Thyroid gland (tissue), 4 donors: ENCODE data around the gene COL17A1. TPM values are rescaled to one million over a fixed set of nuclear protein-coding genes. Genes with fewer than 3 reads are reported as not detected.
A peak's percentile ranks its signal among the peaks of the same experiment; 100 is the strongest.

Source experiments
- DNase-seq, 2 donors: peaks; one replicate each; pipeline ENCODE4 v3.0.0-alpha.2; 2019
- H3K27ac ChIP-seq, 3 donors: fragments of 200-600 bp; sonication (generic); 1 replicate in 2 of 3; 2 replicates in 1 of 3; pipeline ENCODE4 v1.5.1; 2016 to 2019; ENCODE audit warnings: mild to moderate bottlenecking in 1 of 3, moderate library complexity in 1 of 3
- H3K27me3 ChIP-seq: fragments of 200-600 bp; sonication (generic); one replicate; pipeline ENCODE4 v1.5.1; 2019
- H3K36me3 ChIP-seq, 2 donors: fragments of 200-600 bp; sonication (generic); one replicate each; pipeline ENCODE4 v1.5.1; 2016 to 2019
- H3K4me1 ChIP-seq, 2 donors: fragments of 200-600 bp; sonication (generic); one replicate each; pipeline ENCODE4 v1.5.1; 2017 to 2019
- H3K4me3 ChIP-seq, 3 donors: fragments of 200-600 bp; sonication (generic); replicated peaks in 1 of 3; 1 replicate in 2 of 3; 2 replicates in 1 of 3; pipeline ENCODE4 v1.5.1; 2016; ENCODE audit warnings: mild to moderate bottlenecking in 1 of 3
- H3K9me3 ChIP-seq: fragments of 200-600 bp; sonication (generic); one replicate; pipeline ENCODE4 v1.5.1; 2017
- POLR2A ChIP-seq, 2 donors: fragments of 450-650 bp; IDR thresholded peaks; one replicate each; pipeline ENCODE4 v1.6.1; 2017; ENCODE audit warnings: antibody characterized with exemption in 2 of 2, mild to moderate bottlenecking in 2 of 2, moderate library complexity in 1 of 2
- WGBS, 2 donors: methylation state at CpG; one replicate each; pipeline ENCODE4 v1.1.5; 2017; 5-methylcytosine and 5-hydroxymethylcytosine counted together
- intact Hi-C: fragments of 100-400 bp; cut with DNase I; formaldehyde crosslinking; loops from one replicate; pipeline ENCODE4 v1.15.1; 2023
- total RNA-seq, 4 donors: library from RNA; depleted of rRNA; stranded (reverse); fragments of >200 nt; gene quantifications; one replicate each; pipeline ENCODE4 v1.2.3, GENCODE V29; 2016
- TF ChIP-seq, protein P1 (sequence below), 6 experiments: fragments of 200-600 bp in 3 of 6; fragments of 450-650 bp in 3 of 6; sonication (generic) in 3 of 6; IDR thresholded peaks; one replicate each; pipeline ENCODE4 v1.5.1; 2016 to 2019; ENCODE audit warnings: antibody characterized with exemption in 6 of 6, mild to moderate bottlenecking in 2 of 6, inconsistent platforms in 1 of 6, moderate library complexity in 1 of 6

Gene COL17A1
- total RNA-seq, 4 donors from 2014 or later: 0.49 to 10.2 (median 2.3) TPM

DNA sequence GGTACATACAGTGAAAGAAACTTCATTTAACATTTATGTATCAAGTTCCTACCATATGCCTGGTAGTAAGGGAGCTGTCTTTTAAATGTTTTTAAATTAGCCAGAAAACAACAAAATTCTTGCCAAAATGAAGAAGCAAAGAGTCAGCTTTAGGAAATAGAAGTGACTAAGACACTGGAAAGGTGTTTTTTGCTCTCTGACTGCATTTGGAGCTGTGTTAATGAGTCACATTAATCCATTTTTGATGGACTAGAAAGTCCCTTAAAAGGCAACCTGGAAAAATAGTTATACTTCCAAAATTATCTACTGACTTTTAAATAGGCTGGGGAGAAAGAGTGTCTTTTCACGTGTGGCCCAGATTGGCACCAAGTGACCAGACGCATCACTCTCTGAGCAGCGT, 3.9 kb upstream of the COL17A1 start:
- WGBS, 2 donors: 83 to 89% methylated on average over 3 of the region's 3 CpGs
- Histone ChIP-seq H3K4me1 (peaks cover 12 to 16% of the 10 kb centered on the region in 2 donors), H3K27ac (no peak overlapping the region), H3K27me3 (no peaks in the 10 kb centered on the region), H3K4me3 (no peak overlapping the region), H3K9me3 (no peaks in the 10 kb centered on the region), H3K36me3 (no peaks in the 10 kb centered on the region)
- DNase-seq: no peak
- TF ChIP-seq, protein P1, sequence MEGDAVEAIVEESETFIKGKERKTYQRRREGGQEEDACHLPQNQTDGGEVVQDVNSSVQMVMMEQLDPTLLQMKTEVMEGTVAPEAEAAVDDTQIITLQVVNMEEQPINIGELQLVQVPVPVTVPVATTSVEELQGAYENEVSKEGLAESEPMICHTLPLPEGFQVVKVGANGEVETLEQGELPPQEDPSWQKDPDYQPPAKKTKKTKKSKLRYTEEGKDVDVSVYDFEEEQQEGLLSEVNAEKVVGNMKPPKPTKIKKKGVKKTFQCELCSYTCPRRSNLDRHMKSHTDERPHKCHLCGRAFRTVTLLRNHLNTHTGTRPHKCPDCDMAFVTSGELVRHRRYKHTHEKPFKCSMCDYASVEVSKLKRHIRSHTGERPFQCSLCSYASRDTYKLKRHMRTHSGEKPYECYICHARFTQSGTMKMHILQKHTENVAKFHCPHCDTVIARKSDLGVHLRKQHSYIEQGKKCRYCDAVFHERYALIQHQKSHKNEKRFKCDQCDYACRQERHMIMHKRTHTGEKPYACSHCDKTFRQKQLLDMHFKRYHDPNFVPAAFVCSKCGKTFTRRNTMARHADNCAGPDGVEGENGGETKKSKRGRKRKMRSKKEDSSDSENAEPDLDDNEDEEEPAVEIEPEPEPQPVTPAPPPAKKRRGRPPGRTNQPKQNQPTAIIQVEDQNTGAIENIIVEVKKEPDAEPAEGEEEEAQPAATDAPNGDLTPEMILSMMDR (IDR thresholded peaks at IDR 0.05): no peak
- no peak for TF ChIP-seq POLR2A (IDR thresholded peaks at IDR 0.05)
- intact Hi-C loops: no loop called here

GRCh38 chr10:104088239-104088638, 2.6 kb upstream of the COL17A1 start:
- Histone ChIP-seq H3K27me3 (no peaks in the 10 kb centered on the region), H3K27ac (no peak overlapping the region), H3K4me1 (peaks cover 20 to 30% of the 10 kb centered on the region in 2 donors), H3K36me3 (no peaks in the 10 kb centered on the region), H3K4me3 (no peak overlapping the region), H3K9me3 (no peaks in the 10 kb centered on the region)
- intact Hi-C loops: no loop called here
- no peak for DNase-seq
- no peak for TF ChIP-seq POLR2A (IDR thresholded peaks at IDR 0.05)
- TF ChIP-seq, protein P1 (IDR thresholded peaks at IDR 0.05): no peak
- WGBS, 2 donors: 89 to 90% methylated on average over 5 of the region's 5 CpGs

DNA sequence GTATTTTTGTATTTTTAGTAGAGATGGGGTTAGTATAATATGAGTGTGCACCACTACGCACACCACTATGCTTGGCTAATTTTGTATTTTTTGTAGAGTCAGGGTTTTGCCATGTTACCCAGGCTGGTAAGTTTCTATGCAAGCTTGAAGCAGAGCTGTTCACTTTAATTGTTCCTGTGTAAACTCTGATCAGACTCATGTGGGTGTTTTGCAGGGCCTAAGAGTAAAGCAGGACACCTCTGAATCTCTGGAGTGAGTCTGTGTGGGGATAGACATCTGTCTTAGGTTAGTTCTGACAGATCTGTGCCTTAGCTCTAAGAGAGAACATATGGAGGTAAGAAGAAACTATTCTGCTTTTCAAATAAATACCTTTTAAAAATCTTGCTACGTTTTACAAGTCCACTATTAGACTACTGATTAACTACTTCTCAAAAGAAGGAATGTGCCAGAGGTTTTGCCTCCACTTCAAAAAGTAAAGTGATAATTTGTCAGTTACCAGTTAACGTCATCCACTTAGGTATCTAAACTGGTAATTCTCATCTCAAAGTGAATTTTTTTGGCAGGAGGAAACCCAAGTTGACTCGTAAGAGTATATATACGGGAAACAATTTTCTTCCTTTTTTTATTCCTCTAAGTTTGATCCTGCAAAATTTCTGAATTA, 1.1 kb downstream of the COL17A1 start:
- intact Hi-C loops: no loop called here
- peak overlapping the region; percentile 17 to 60 (median 58) for H3K27ac ChIP-seq
- WGBS, 2 donors: 53 to 56% methylated on average over 5 of the region's 5 CpGs
- TF ChIP-seq, protein P1 (IDR thresholded peaks at IDR 0.05): no peak
- TF ChIP-seq POLR2A (IDR thresholded peaks at IDR 0.05): no peak
- H3K9me3 ChIP-seq: no peaks in the 10 kb centered on the region
- DNase-seq: no peak
- H3K36me3 ChIP-seq: no peaks in the 10 kb centered on the region
- peaks cover 20 to 42% of the 10 kb centered on the region in 2 donors for H3K4me1 ChIP-seq
- H3K27me3 ChIP-seq: no peaks in the 10 kb centered on the region
- no peak overlapping the region for H3K4me3 ChIP-seq

DNA sequence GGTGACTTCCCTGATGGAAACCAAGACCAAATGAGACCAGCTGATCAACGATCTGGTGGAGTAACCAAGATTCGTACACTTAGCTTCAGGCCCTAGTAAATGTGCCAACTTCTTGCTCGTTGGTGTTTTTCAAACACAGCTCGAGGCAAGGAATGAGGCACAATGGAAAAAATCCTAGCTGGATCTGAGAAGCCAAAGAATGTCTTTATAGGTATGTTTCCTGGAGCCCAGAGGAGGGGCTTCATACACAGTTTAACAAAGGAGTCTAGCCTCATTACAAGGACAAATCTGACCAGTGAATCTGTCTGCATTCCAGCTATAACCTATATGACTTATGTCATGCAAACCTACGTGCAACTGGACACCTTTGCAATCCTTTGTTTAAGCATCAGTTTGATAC, 3.7 kb downstream of the COL17A1 start:
- peaks cover 31 to 58% of the 10 kb centered on the region in 2 donors for H3K4me1 ChIP-seq
- TF ChIP-seq, protein P1 (IDR thresholded peaks at IDR 0.05): no peak
- no peak for TF ChIP-seq POLR2A (IDR thresholded peaks at IDR 0.05)
- no peaks in the 10 kb centered on the region for H3K27me3 ChIP-seq
- intact Hi-C loops: no loop called here
- H3K27ac ChIP-seq: no peak overlapping the region
- no peaks in the 10 kb centered on the region for H3K9me3 ChIP-seq
- H3K36me3 ChIP-seq: no peaks in the 10 kb centered on the region
- DNase-seq: no peak
- H3K4me3 ChIP-seq: no peak overlapping the region
- 57 to 71% methylated on average over 5 of the region's 5 CpGs for WGBS, 2 donors

DNA sequence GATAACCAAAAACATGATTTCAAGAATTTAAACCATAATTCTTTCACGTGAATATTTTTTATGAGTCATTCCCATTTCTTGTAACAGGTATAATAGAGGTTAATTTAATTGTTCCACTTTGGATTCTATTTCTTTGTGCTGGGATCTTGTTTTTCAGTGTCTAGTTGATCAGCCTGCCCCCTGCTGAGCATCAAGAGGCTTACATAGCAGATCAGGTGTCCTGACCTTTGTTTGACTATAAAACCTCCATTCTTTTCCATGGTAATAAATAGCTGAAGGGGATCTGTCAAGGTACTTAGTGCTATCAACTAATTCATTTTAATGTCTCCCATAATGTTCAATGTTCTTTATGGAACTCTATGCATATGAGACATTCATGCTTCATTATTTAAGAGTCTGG, 4.9 kb downstream of the COL17A1 start:
- no peaks in the 10 kb centered on the region for H3K9me3 ChIP-seq
- no peak overlapping the region for H3K4me3 ChIP-seq
- no peaks in the 10 kb centered on the region for H3K36me3 ChIP-seq
- intact Hi-C loops: no loop called here
- WGBS, 2 donors: 60 to 67% methylated on average over 1 of the region's 1 CpG
- TF ChIP-seq, protein P1 (IDR thresholded peaks at IDR 0.05): peak in 2 of 6 experiments; percentile 16 to 28
- TF ChIP-seq POLR2A (IDR thresholded peaks at IDR 0.05): no peak
- H3K27ac ChIP-seq: no peak overlapping the region
- H3K27me3 ChIP-seq: no peaks in the 10 kb centered on the region
- peak; percentile 12 to 29 for DNase-seq
- peaks cover 37 to 63% of the 10 kb centered on the region in 2 donors for H3K4me1 ChIP-seq
